ENCODE measurements around the gene PDE4D.

DNA sequence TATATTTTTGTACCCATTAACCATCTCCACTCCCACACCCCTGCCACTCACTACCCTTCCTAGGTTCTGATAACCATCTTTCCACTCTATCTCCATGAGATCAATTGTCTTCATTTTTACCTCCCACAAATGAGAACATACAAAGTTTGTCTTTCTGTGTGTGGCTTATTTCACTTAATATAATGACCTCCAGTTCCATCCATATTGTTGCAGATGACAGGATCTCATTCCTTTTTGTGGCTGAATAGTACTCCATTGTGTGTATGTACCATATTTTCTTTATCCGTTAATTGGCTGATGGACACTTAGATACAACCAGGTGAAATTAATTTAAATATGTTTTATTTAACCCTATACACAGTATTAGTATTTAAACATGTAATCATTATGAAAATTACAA, 552.9 kb downstream of the PDE4D start:
- TF ChIP-seq ZNF274 (IDR thresholded peaks at IDR 0.05; ENCODE audit: low read depth, low read length) (no peak), YY1 (IDR thresholded peaks at IDR 0.05; ENCODE audit: insufficient read depth, insufficient read length) (no peak), SUZ12 (IDR thresholded peaks at IDR 0.05; ENCODE audit: extremely low read depth, insufficient read depth, insufficient read length) (no peak)

Measured in NT2/D1 (cell line).